GM12878 (cell line): ENCODE measurements around the gene ANKRD6. TPM values are rescaled to one million over a fixed set of nuclear protein-coding genes. Genes with fewer than 3 reads are reported as not detected.

Experiments
- BACH1 ChIP-seq: fragments of 450-650 bp; IDR thresholded peaks from 2 replicates; pipeline ENCODE4 v1.6.1; 2017; ENCODE audit warnings: mild to moderate bottlenecking, borderline replicate concordance
- BCL11A ChIP-seq: IDR thresholded peaks from 2 replicates; pipeline ENCODE4 v1.6.1; 2011; ENCODE audit warnings: low read depth, low read length
- BMI1 ChIP-seq: fragments of 450-650 bp; IDR thresholded peaks from 2 replicates; pipeline ENCODE4 v1.6.1; 2016; ENCODE audit warnings: mild to moderate bottlenecking, moderate library complexity, borderline replicate concordance
- DPF2 ChIP-seq: fragments of 450-650 bp; IDR thresholded peaks from 2 replicates; pipeline ENCODE4 v1.6.1; 2017; ENCODE audit warnings: mild to moderate bottlenecking
- E2F4 ChIP-seq: IDR thresholded peaks from 2 replicates; pipeline ENCODE4 v1.6.1; 2012; ENCODE audit warnings: low read depth, low read length, improper control_type of control experiment
- IKZF2 ChIP-seq, 2 experiments: fragments of 450-650 bp; IDR thresholded peaks; 2 replicates each; pipeline ENCODE4 v1.6.1; 2017; ENCODE audit warnings: mild to moderate bottlenecking in 2 of 2, moderate library complexity in 2 of 2
- IRF4 ChIP-seq: IDR thresholded peaks from 2 replicates; pipeline ENCODE4 v1.6.1; 2011; ENCODE audit warnings: low read depth, low read length
- KDM1A ChIP-seq: fragments of 200-600 bp; sonication (generic); IDR thresholded peaks from 2 replicates; pipeline ENCODE4 v1.6.1; 2016; ENCODE audit warnings: borderline replicate concordance
- MEF2B ChIP-seq: fragments of 450-650 bp; IDR thresholded peaks from 2 replicates; pipeline ENCODE4 v1.6.1; 2018; ENCODE audit warnings: mild to moderate bottlenecking, moderate library complexity; ENCODE audit not compliant: partially characterized antibody, poor library complexity, severe bottlenecking
- RBBP5 ChIP-seq: fragments of 200-600 bp; sonication (generic); conservative IDR thresholded peaks from 2 replicates; pipeline ENCODE4 v1.6.1; 2016
- SIN3A ChIP-seq: IDR thresholded peaks from 2 replicates; pipeline ENCODE4 v1.6.1; 2012; ENCODE audit warnings: low read depth, low read length, improper control_type of control experiment
- YY1 ChIP-seq: IDR thresholded peaks from 2 replicates; pipeline ENCODE4 v1.6.1; 2011; ENCODE audit warnings: low read depth, mild to moderate bottlenecking, low read length
- ZBTB11 ChIP-seq: fragments of 450-650 bp; formaldehyde crosslinking; IDR thresholded peaks from 2 replicates; pipeline ENCODE4 v1.5.0; 2022; ENCODE audit warnings: mild to moderate bottlenecking, missing genetic modification characterization
- ZNF207 ChIP-seq: fragments of 450-650 bp; IDR thresholded peaks from 2 replicates; pipeline ENCODE4 v1.6.1; 2014; ENCODE audit warnings: antibody characterized with exemption, mild to moderate bottlenecking, borderline replicate concordance
- ZNF24 ChIP-seq: fragments of 450-650 bp; IDR thresholded peaks from 2 replicates; pipeline ENCODE4 v1.6.1; 2017; ENCODE audit warnings: antibody characterized with exemption, mild to moderate bottlenecking
- ZNF592 ChIP-seq: fragments of 450-650 bp; IDR thresholded peaks from 2 replicates; pipeline ENCODE4 v1.6.1; 2017; ENCODE audit warnings: mild to moderate bottlenecking, moderate library complexity
- ZNF687 ChIP-seq: fragments of 450-650 bp; IDR thresholded peaks from 2 replicates; pipeline ENCODE4 v1.6.1; 2017; ENCODE audit warnings: mild to moderate bottlenecking, moderate library complexity
- polyA plus RNA-seq, 11 experiments: library from polyadenylated mRNA; depleted of rRNA in 4 of 11; unstranded in 6 of 11; stranded (reverse) in 5 of 11; fragments of >200 nt; fragmentation: Nextera tagmentation in 4 of 11; fragmentation: Illumina TruSeq in 1 of 11; extraction: Ambion mirVana in 4 of 11; extraction: Trizol in 1 of 11; gene quantifications; 1 replicate in 1 of 11; 2 replicates in 10 of 11; pipeline versions ENCODE4 v1.2.1 to v1.2.3, GENCODE V29; 2011 to 2016; ENCODE audit warnings: inconsistent platforms in 2 of 11, missing spikeins in 2 of 11, low read depth in 1 of 11
- total RNA-seq, 4 experiments: library from RNA; depleted of rRNA in 3 of 4; stranded (reverse); fragments of >200 nt in 3 of 4; fragmentation: Illumina TruSeq in 1 of 4; extraction: Trizol in 1 of 4; gene quantifications; 2 replicates each; pipeline versions ENCODE4 v1.2.1 to v1.2.3, GENCODE V29; 2013 to 2021
- TF ChIP-seq, protein P1 (sequence below): fragments of 450-650 bp; IDR thresholded peaks from 2 replicates; pipeline ENCODE4 v1.6.1; 2014; ENCODE audit warnings: mild to moderate bottlenecking

Gene ANKRD6
- total and polyA plus RNA-seq, 10 of the 15 experiments (the other 5 are each of a cell fraction or from before 2014, with no cell fraction given): 0.03 to 0.90 (median 0.38) TPM

GRCh38 chr6:89432875-89433251 is at the start of gene ANKRD6 (continued):
- peak; percentile 38; the same call in 1 of the 2 replicates for TF ChIP-seq BACH1
- 0 out of 2 replicates have a peak, but pooled peaks have one; percentile 34 for TF ChIP-seq ZNF24
- TF ChIP-seq E2F4: no peak
- no peak for TF ChIP-seq SIN3A
- no peak for TF ChIP-seq BCL11A
- TF ChIP-seq IRF4: no peak
- no peak for TF ChIP-seq ZNF687
- no peak for TF ChIP-seq ZNF207
- no peak for TF ChIP-seq MEF2B
- no peak for TF ChIP-seq ZBTB11
- TF ChIP-seq YY1: peak; percentile 75
- no peak for TF ChIP-seq KDM1A
- TF ChIP-seq RBBP5: no peak
- TF ChIP-seq IKZF2 (IDR thresholded peaks at IDR 0.05): no peak
- TF ChIP-seq BMI1: no peak
- 0 out of 2 replicates have a peak, but pooled peaks have one; percentile 23 for TF ChIP-seq DPF2
- TF ChIP-seq, protein P1, sequence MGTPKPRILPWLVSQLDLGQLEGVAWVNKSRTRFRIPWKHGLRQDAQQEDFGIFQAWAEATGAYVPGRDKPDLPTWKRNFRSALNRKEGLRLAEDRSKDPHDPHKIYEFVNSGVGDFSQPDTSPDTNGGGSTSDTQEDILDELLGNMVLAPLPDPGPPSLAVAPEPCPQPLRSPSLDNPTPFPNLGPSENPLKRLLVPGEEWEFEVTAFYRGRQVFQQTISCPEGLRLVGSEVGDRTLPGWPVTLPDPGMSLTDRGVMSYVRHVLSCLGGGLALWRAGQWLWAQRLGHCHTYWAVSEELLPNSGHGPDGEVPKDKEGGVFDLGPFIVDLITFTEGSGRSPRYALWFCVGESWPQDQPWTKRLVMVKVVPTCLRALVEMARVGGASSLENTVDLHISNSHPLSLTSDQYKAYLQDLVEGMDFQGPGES: no peak
- 0 out of 2 replicates have a peak, but pooled peaks have one; percentile 52 for TF ChIP-seq ZNF592
